ENCODE measurements around the gene ZNF185. TPM values are rescaled to one million over a fixed set of nuclear protein-coding genes. Genes with fewer than 3 reads are reported as not detected.

Gene ZNF185
- total and polyA plus RNA-seq, 9 of the 15 experiments (the other 6 are each of a cell fraction or from before 2014, with no cell fraction given) = 0.08 to 1.1 (median 0.22) TPM

GRCh38 chrX:152912106-152912505, 14.2 kb downstream of the ZNF185 start (continued):
- no peak for TF ChIP-seq CREBBP (IDR thresholded peaks at IDR 0.05; ENCODE audit: low read depth, low read length)

- BruUV-seq (replicated peaks) = no TSS peak
- ChIA-PET POLR2A (interaction anchor here (0.7 kb wide), 1 partner anchor 11 kb away, joined by 3 read pairs; no protein-coding TSS in a partner anchor), CTCF (ENCODE audit: low intra/inter-chr PET ratio) (interaction anchor here (0.6 kb wide), 1 partner anchor 1078 kb away, joined by 3 read pairs; no protein-coding TSS in a partner anchor)
- no peak overlapping the region for H3K4me3 ChIP-seq
- no peak overlapping the region for H3K9ac ChIP-seq (ENCODE audit: insufficient read depth in 1 of 2, low read depth in 2 of 2, low read length in 2 of 2)
- H3K27me3 ChIP-seq (ENCODE audit: control insufficient read depth in 2 of 2, insufficient read depth in 2 of 2, low read length in 2 of 2) = peaks cover 6 to 33% of the 10 kb centered on the region in 2 experiments; a peak in 3 of 5 replicates
- intact Hi-C loops (cut with micrococcal nuclease) = loop anchor here (10.0 kb wide), 3 partner anchors 78 to 1168 kb away; partner anchors contain the start of genes CETN2 and NSDHL
- H2AFZ ChIP-seq (ENCODE audit: low read depth, low read length) = no peak overlapping the region
- H3K36me3 ChIP-seq (ENCODE audit: control insufficient read depth, insufficient read depth, low read length) = no peaks in the 10 kb centered on the region
- H3K4me2 ChIP-seq (ENCODE audit: insufficient read depth, low read length) = no peak overlapping the region
- no peak overlapping the region for H3K27ac ChIP-seq (ENCODE audit: extremely low read depth, low read depth, low read length)
- DNase-seq (ENCODE audit: extremely low read depth in 1 of 4, low spot score in 3 of 4) (no peak), ATAC-seq (no peak), FAIRE-seq (no peak)
- WGBS (ENCODE audit: insufficient coverage, low coverage, missing lambda C conversion rate) = 4% methylated on average over 7 of the region's 7 CpGs
- no peaks in the 10 kb centered on the region for H3K79me2 ChIP-seq (ENCODE audit: control insufficient read depth, insufficient read depth, low read length)
- in situ Hi-C loops (cut with MboI) = no loop called here
- no peaks in the 10 kb centered on the region; the same call in 1 of the 2 replicates for H4K20me1 ChIP-seq (replicated peaks; ENCODE audit: control insufficient read depth, insufficient read depth, low read length)
- no peaks in the 10 kb centered on the region for H3K9me3 ChIP-seq (replicated peaks; ENCODE audit: control insufficient read depth, insufficient read depth, low read depth, low read length)
- peaks cover 0 to 7% of the 10 kb centered on the region in 2 experiments; a peak in 2 of 5 replicates for H3K4me1 ChIP-seq (replicated peaks in 1 of 2; ENCODE audit: control insufficient read depth in 2 of 2, insufficient read depth in 2 of 2, low read length in 2 of 2)
- no peak for TF ChIP-seq BCLAF1 (IDR thresholded peaks at IDR 0.05; ENCODE audit: borderline replicate concordance in 1 of 2, control insufficient read depth in 1 of 2, low read depth in 2 of 2, low read length in 1 of 2)
- TF ChIP-seq GABPB2 (CRISPR knock-in tag; conservative IDR thresholded peaks at IDR 0.05) = no peak
- TF ChIP-seq ZNF57 (CRISPR knock-in tag; IDR thresholded peaks at IDR 0.05) = no peak
- no peak for TF ChIP-seq BRF1 (IDR thresholded peaks at IDR 0.05; ENCODE audit: borderline replicate concordance, extremely low read depth, insufficient read length)
- TF ChIP-seq SRSF7 (optimal IDR thresholded peaks at IDR 0.05; ENCODE audit: low read depth, low read length) = no peak
- no peak for TF ChIP-seq NFXL1 (CRISPR knock-in tag; IDR thresholded peaks at IDR 0.05)
- TF ChIP-seq SMAD2 (IDR thresholded peaks at IDR 0.05; ENCODE audit: low read depth, low read length) = no peak
- TF ChIP-seq NFIX (CRISPR knock-in tag; IDR thresholded peaks at IDR 0.05; ENCODE audit: low read depth) = no peak
- TF ChIP-seq TRIM25 (IDR thresholded peaks at IDR 0.05; ENCODE audit: borderline replicate concordance) = no peak
- no peaks in the 10 kb centered on the region for H3K9me1 ChIP-seq (ENCODE audit: control insufficient read depth, insufficient read depth, low read length)
These were observed 14.8 kb downstream of the ZNF185 start for GRCh38 chrX:152912641-152913040.
